SK-N-SH treated with all-trans-retinoic acid at 6 μM for 48 hours (cell line): ENCODE data around the gene ADD3.

Source experiments
- ARNTL ChIP-seq: fragments of 450-650 bp; formaldehyde crosslinking; IDR thresholded peaks from 2 replicates; pipeline ENCODE4 v1.5.0; 2020; ENCODE audit warnings: low read depth, mild to moderate bottlenecking, moderate library complexity, borderline replicate concordance
- BACH2 ChIP-seq: fragments of 250-450 bp; sonication (Bioruptor Pico); IDR thresholded peaks from 2 replicates; pipeline ENCODE4 v1.9.0; 2021; ENCODE audit warnings: mild to moderate bottlenecking, borderline replicate concordance
- CSDC2 ChIP-seq: fragments of 250-450 bp; sonication (Bioruptor Pico); IDR thresholded peaks from 2 replicates; pipeline ENCODE4 v1.5.0; 2020; ENCODE audit warnings: mild to moderate bottlenecking, moderate library complexity
- GLIS3 ChIP-seq: fragments of 250-450 bp; sonication (Bioruptor Pico); IDR thresholded peaks from 2 replicates; pipeline ENCODE4 v1.5.0; 2020; ENCODE audit warnings: mild to moderate bottlenecking, moderate library complexity
- RARB ChIP-seq: fragments of 250-450 bp; sonication (Bioruptor Pico); IDR thresholded peaks from 2 replicates; pipeline ENCODE4 v1.8.0; 2021; ENCODE audit warnings: mild to moderate bottlenecking, moderate library complexity
- SNAI2 ChIP-seq: fragments of 250-450 bp; sonication (Bioruptor Pico); IDR thresholded peaks from 2 replicates; pipeline ENCODE4 v1.5.0; 2020; ENCODE audit warnings: mild to moderate bottlenecking, moderate library complexity
- TOX ChIP-seq: fragments of 250-450 bp; sonication (Bioruptor Pico); IDR thresholded peaks from 2 replicates; pipeline ENCODE4 v1.8.0; 2021; ENCODE audit warnings: mild to moderate bottlenecking, moderate library complexity, borderline replicate concordance
- ZC3H10 ChIP-seq: fragments of 250-450 bp; sonication (Bioruptor Pico); IDR thresholded peaks from 2 replicates; pipeline ENCODE4 v1.5.1; 2021; ENCODE audit warnings: mild to moderate bottlenecking, moderate library complexity
- ZFP3 ChIP-seq: fragments of 250-450 bp; sonication (Bioruptor Pico); IDR thresholded peaks from 2 replicates; pipeline ENCODE4 v1.5.0; 2020; ENCODE audit warnings: mild to moderate bottlenecking, moderate library complexity
- ZFP30 ChIP-seq: fragments of 450-650 bp; formaldehyde crosslinking; IDR thresholded peaks from 2 replicates; pipeline ENCODE4 v1.5.0; 2022; ENCODE audit warnings: mild to moderate bottlenecking, moderate library complexity
- ZNF70 ChIP-seq: fragments of 450-650 bp; formaldehyde crosslinking; IDR thresholded peaks from 2 replicates; pipeline ENCODE4 v1.5.0; 2020; ENCODE audit warnings: mild to moderate bottlenecking, moderate library complexity
- TF ChIP-seq, protein P1 (sequence below): fragments of 250-450 bp; sonication (Bioruptor Pico); IDR thresholded peaks from 2 replicates; pipeline ENCODE4 v1.8.0; 2020; ENCODE audit warnings: mild to moderate bottlenecking, moderate library complexity, borderline replicate concordance
- TF ChIP-seq, protein P2 (sequence below): fragments of 250-450 bp; sonication (Bioruptor Pico); IDR thresholded peaks from 2 replicates; pipeline ENCODE4 v1.8.0; 2021; ENCODE audit warnings: low read depth, mild to moderate bottlenecking, moderate library complexity, borderline replicate concordance
- TF ChIP-seq, protein P3 (sequence below): fragments of 250-450 bp; sonication (Bioruptor Pico); IDR thresholded peaks from 2 replicates; pipeline ENCODE4 v1.5.1; 2020; ENCODE audit warnings: low read depth, mild to moderate bottlenecking, moderate library complexity

DNA sequence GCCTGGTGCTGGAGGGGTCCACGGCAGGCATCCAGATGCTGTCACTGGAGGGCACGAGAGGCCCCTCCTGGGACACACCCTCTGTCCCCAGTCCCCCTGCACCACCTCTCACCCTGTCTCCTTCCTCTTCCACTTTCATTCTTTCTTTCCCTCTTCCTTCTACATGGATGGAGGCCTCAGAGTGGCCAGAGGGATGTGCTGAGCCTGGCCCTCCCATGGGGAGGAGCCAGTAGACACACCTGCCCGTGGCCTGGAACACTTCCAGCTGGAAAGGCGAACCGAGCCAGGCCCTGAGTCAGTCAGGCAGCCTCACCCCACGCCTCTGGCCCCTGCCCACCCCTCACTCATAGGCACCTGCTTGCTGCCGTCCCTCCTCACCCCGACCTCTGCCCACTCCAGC lies 143.7 kb downstream of the ADD3 start:
- no peak for TF ChIP-seq CSDC2 (CRISPR knock-in tag)
- no peak for TF ChIP-seq ZFP3 (CRISPR knock-in tag)
- TF ChIP-seq GLIS3 (CRISPR knock-in tag), result no peak
- no peak for TF ChIP-seq BACH2 (CRISPR knock-in tag)
- TF ChIP-seq, protein P1, sequence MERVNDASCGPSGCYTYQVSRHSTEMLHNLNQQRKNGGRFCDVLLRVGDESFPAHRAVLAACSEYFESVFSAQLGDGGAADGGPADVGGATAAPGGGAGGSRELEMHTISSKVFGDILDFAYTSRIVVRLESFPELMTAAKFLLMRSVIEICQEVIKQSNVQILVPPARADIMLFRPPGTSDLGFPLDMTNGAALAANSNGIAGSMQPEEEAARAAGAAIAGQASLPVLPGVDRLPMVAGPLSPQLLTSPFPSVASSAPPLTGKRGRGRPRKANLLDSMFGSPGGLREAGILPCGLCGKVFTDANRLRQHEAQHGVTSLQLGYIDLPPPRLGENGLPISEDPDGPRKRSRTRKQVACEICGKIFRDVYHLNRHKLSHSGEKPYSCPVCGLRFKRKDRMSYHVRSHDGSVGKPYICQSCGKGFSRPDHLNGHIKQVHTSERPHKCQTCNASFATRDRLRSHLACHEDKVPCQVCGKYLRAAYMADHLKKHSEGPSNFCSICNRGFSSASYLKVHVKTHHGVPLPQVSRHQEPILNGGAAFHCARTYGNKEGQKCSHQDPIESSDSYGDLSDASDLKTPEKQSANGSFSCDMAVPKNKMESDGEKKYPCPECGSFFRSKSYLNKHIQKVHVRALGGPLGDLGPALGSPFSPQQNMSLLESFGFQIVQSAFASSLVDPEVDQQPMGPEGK (CRISPR knock-in tag), result no peak
- TF ChIP-seq ARNTL (CRISPR knock-in tag), result no peak
- TF ChIP-seq, protein P2, sequence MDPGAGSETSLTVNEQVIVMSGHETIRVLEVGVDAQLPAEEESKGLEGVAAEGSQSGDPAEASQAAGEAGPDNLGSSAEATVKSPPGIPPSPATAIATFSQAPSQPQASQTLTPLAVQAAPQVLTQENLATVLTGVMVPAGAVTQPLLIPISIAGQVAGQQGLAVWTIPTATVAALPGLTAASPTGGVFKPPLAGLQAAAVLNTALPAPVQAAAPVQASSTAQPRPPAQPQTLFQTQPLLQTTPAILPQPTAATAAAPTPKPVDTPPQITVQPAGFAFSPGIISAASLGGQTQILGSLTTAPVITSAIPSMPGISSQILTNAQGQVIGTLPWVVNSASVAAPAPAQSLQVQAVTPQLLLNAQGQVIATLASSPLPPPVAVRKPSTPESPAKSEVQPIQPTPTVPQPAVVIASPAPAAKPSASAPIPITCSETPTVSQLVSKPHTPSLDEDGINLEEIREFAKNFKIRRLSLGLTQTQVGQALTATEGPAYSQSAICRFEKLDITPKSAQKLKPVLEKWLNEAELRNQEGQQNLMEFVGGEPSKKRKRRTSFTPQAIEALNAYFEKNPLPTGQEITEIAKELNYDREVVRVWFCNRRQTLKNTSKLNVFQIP (CRISPR knock-in tag), result no peak
- no peak for TF ChIP-seq ZC3H10 (CRISPR knock-in tag)
- no peak for TF ChIP-seq TOX
- TF ChIP-seq SNAI2 (CRISPR knock-in tag), result no peak
- TF ChIP-seq, protein P3, sequence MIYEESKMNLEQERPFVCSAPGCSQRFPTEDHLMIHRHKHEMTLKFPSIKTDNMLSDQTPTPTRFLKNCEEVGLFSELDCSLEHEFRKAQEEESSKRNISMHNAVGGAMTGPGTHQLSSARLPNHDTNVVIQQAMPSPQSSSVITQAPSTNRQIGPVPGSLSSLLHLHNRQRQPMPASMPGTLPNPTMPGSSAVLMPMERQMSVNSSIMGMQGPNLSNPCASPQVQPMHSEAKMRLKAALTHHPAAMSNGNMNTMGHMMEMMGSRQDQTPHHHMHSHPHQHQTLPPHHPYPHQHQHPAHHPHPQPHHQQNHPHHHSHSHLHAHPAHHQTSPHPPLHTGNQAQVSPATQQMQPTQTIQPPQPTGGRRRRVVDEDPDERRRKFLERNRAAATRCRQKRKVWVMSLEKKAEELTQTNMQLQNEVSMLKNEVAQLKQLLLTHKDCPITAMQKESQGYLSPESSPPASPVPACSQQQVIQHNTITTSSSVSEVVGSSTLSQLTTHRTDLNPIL (CRISPR knock-in tag), result no peak
- no peak for TF ChIP-seq ZNF70
- TF ChIP-seq RARB (CRISPR knock-in tag), result no peak
- no peak for TF ChIP-seq ZFP30
